ENCODE results near the gene SIVA1. TPM values are rescaled to one million over a fixed set of nuclear protein-coding genes. Genes with fewer than 3 reads are reported as not detected.

The SIVA1 gene
- total RNA-seq, 2 donors from 2014 or later: 76.2 to 85.7 TPM

DNA sequence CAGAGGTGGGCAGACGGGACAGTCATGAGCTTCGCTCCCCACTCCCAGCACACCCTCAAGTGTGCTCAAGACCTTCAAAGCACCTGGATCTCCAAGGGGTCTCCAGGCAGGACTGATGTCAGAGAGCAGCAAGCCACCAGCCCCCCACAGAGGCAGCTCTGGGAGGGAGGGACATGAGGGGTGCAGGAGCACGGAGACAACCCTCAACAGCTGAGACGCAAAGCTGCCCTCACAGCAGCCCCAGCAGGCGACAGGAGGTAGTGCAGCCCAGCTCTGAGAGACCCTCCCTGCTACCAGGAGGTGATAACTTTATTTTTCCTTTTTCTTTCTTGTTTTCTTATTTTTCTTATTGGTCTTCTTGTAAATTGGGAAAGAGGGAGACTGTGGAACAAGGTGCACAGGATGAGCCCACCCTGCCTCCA is 17.9 kb downstream of the SIVA1 start:
- no peak for ATAC-seq
- no peaks in the 10 kb centered on the region for H3K9me3 ChIP-seq (ENCODE audit: control insufficient read depth, low read length, poor library complexity, severe bottlenecking)
- DNase-seq: no peak
- no peak overlapping the region for H3K4me3 Mint-ChIP-seq
- H3K27me3 Mint-ChIP-seq: no peaks in the 10 kb centered on the region
- H3K36me3 Mint-ChIP-seq (ENCODE audit: low read depth): peaks cover 3% of the 10 kb centered on the region
- H3K27ac Mint-ChIP-seq: no peak overlapping the region
- no peaks in the 10 kb centered on the region for H3K4me1 Mint-ChIP-seq

DNA sequence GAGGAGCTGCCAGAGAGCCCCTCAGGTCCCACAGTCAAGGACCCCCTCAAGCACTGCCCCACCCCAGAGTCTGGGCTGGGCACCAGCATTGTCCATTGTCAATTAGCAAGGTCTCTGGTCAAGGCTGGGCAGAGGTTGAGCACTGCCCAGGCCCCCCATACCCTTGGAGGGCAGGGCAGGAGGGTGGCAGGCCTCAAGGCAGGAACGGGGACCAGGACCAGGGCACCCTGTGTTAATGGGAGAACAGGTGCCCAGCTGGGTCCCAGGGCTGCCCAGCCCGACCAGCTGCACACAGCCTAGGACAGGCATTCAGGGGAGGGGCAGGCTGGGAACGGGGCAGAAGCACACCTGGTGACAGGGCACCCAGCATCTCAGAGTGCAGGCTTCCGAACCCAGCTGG is 18.4 kb downstream of the SIVA1 start:
- H3K27ac Mint-ChIP-seq: peak overlapping the region; percentile 63
- no peak for ATAC-seq

DNA sequence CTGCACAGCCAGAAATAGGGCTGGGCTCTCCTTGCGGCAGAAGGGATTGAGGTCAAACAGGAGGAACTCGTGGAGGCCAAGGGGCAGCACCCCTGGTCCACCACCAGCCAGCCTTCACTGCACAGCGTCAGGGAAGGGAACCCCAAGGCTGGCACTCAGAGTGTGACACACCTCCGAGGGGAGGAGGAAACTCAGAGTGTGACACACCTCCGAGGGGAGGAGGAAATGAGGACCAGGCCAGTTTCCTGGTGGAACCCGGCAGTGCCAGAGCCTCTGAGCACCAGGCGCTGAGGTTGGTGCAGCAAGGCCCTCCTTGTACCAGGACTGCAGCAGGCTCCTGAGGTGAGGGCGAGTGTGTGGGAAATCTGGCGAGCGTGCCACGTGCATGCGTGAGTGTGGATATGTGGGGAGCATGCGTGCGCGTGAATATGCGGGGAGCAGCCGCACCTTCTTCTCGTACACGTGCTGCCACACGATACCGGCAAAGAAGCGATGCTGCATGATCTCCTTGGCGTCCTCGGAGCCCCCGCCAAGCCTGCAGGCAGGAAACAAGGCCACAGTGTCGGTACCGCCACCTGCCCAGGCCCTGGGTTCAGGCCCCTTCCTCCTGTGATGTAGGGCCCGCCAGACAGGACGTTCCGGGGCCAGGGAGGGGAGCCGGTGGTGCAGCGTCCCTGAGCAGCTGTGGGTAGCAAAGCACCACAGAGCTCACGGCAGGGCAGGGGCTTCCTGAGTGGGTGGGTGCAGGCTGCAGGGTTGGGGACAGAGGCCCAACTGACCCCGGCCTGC is 19.2 kb downstream of the SIVA1 start:
- H3K36me3 Mint-ChIP-seq (ENCODE audit: low read depth): peaks cover 3% of the 10 kb centered on the region
- H3K27ac Mint-ChIP-seq: peak overlapping the region; percentile 63
- no peak for ATAC-seq

More for the DNA sequence above, 18.4 kb downstream of the SIVA1 start:
- H3K4me3 Mint-ChIP-seq: no peak overlapping the region
- DNase-seq: no peak
- no peaks in the 10 kb centered on the region for H3K27me3 Mint-ChIP-seq
- no peaks in the 10 kb centered on the region for H3K9me3 ChIP-seq (ENCODE audit: control insufficient read depth, low read length, poor library complexity, severe bottlenecking)
- H3K36me3 Mint-ChIP-seq (ENCODE audit: low read depth): peaks cover 3% of the 10 kb centered on the region
- H3K4me1 Mint-ChIP-seq: no peaks in the 10 kb centered on the region

DNA sequence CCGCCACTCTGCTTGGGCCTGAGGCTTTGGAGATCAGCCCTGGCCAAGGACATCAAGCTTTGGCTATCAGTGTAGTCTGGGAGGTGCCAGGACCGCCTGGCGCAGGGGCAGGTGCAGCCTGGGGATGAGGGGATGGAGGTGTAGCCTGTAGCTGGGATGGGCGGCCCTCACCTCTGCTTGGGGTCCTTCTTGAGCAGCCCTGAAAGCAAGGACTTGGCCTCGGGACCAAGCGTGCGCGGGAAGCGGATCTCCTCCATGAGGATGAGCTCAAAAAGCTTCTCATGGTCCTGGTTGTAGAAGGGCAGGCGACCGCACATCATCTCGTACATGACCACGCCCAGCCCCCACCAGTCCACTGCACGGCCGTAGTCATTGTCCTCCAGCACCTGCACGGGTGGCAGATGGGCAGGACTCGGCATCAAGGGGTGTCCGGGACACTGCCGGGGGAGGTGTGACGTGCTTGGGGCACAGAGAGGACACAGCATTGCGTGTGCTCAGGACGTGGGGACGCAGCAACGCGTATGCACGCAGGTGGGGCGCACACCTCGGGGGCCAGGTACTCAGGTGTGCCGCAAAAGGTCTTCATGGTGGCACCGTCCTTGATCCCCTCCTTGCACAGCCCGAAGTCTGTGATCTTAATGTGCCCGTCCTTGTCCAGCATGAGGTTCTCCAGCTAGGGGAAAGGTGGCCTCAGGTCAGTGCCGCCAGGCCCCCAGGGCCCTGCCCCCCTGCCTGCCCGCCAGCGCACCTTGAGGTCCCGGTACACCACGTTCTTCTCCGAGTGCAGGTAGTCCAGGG is 20.0 kb downstream of the SIVA1 start:
- Mint-ChIP-seq H3K27me3 (no peaks in the 10 kb centered on the region), H3K4me1 (peaks cover 2% of the 10 kb centered on the region)
- ATAC-seq: no peak

More for the DNA sequence above, 19.2 kb downstream of the SIVA1 start:
- Mint-ChIP-seq H3K4me1 (peaks cover 2% of the 10 kb centered on the region), H3K4me3 (peak overlapping the region; percentile 7), H3K27me3 (no peaks in the 10 kb centered on the region)
- no peaks in the 10 kb centered on the region for H3K9me3 ChIP-seq (ENCODE audit: control insufficient read depth, low read length, poor library complexity, severe bottlenecking)
- no peak for DNase-seq

DNA sequence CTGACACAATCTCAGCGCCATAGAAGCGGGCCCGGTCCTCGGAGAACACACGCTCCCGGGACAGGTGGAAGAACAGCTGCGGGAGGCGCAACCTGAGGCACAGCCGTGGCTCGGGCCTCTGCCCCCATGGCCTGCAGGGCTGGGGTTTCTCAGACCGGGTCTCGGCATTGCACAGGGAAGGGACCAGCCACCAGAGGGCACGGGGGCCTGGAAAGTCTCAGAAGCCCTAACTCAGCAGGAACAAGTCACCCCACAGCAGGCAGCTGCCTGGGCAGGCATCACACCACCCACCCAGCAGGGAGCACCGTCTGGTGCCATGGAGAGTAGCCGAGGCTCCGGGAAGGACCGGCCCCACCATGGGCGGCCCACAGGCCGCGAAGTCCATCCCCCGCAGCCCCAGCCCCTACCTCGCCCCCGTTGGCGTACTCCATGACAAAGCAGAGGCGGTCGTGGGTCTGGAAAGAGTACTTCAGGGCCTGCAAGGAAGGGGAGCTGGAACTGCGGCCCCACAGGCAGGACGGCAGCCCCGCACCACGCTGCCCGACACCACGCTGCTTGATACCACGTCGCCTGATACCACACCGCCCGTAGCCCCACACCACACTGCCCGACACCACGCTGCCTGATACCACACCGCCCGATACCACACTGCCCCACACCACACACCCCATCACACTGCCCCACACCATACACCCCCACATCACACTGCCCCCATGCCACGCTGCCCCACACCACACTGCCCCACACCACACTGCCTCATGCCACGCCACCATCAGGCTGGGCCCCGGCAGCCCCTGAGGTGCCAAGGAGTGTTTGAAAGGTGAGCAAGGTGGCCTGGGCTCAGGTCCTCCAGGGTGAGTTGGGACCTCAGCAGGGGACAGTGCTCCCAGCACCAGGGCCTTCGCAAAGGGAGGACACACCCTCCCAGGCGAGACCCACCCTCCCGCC is 20.8 kb downstream of the SIVA1 start:
- Mint-ChIP-seq H3K4me1 (peaks cover 2% of the 10 kb centered on the region), H3K4me3 (no peak overlapping the region), H3K36me3 (ENCODE audit: low read depth) (peaks cover 3% of the 10 kb centered on the region), H3K27me3 (no peaks in the 10 kb centered on the region), H3K27ac (no peak overlapping the region)
- no peaks in the 10 kb centered on the region for H3K9me3 ChIP-seq (ENCODE audit: control insufficient read depth, low read length, poor library complexity, severe bottlenecking)
- ATAC-seq: no peak
- DNase-seq: no peak

More for the DNA sequence above, 20.0 kb downstream of the SIVA1 start:
- no peak overlapping the region for H3K27ac Mint-ChIP-seq
- H3K4me3 Mint-ChIP-seq: no peak overlapping the region
- H3K9me3 ChIP-seq (ENCODE audit: control insufficient read depth, low read length, poor library complexity, severe bottlenecking): no peaks in the 10 kb centered on the region
- no peak for DNase-seq
- H3K36me3 Mint-ChIP-seq (ENCODE audit: low read depth): peaks cover 3% of the 10 kb centered on the region

DNA sequence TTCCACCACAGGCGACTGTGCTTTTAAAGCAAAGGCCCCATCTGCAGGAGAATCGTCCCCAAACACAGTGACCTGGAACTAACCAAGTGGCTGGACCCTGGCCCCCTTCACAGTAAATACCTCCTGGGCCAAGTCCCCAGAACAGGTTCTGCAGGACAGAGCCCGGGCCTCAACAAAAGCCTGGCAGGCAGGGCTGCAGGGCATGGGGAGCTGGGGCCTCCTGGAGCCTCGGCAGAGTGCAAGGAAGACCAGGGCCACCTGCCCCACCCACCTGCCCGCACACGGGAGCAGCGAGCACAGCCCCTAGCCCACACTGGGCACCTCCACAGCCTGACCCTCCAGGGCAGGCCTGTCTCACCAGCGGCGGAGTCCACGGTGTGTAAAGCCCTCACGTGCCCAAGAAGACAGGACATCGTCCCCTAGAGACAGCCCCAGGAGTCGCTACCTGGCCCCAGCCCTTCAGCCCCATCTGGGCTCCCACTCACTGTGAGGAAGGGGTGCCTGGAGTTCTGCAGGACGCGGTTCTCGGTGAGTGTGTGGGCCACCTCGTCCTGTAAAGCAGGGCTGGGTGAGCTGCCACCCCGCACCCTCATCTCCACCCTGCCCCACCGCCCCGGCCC is 21.6 kb downstream of the SIVA1 start:
- no peaks in the 10 kb centered on the region for H3K27me3 Mint-ChIP-seq

DNA sequence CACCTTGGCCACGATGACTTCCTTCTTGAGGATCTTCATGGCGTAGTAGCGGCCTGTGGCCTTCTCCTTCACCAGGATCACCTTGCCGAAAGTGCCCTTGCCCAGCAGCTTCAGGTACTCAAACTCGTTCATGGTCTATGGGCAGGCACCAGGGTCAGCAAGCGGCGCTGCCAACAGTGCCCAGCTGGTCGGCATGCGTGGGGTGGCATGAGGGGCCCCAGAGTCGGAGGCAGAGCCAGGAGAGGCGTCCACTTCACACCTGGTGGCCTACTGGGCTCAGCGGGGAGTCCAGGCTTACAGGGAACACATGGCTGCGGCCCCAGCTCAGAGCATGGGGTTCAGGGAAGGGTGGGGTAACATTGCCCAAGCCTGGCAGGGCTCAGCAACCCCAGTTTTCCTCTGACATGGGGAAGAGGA is 22.1 kb downstream of the SIVA1 start:
- Mint-ChIP-seq H3K27ac (no peak overlapping the region), H3K36me3 (ENCODE audit: low read depth) (peaks cover 3% of the 10 kb centered on the region), H3K27me3 (no peaks in the 10 kb centered on the region), H3K4me3 (no peak overlapping the region), H3K4me1 (peaks cover 2% of the 10 kb centered on the region)
- no peaks in the 10 kb centered on the region for H3K9me3 ChIP-seq (ENCODE audit: control insufficient read depth, low read length, poor library complexity, severe bottlenecking)
- DNase-seq (no peak), ATAC-seq (no peak)

More for the DNA sequence above, 21.6 kb downstream of the SIVA1 start:
- ATAC-seq: no peak
- H3K27ac Mint-ChIP-seq: no peak overlapping the region
- H3K4me3 Mint-ChIP-seq: no peak overlapping the region
- DNase-seq: no peak
- peaks cover 3% of the 10 kb centered on the region for H3K36me3 Mint-ChIP-seq (ENCODE audit: low read depth)
- no peaks in the 10 kb centered on the region for H3K9me3 ChIP-seq (ENCODE audit: control insufficient read depth, low read length, poor library complexity, severe bottlenecking)
- peaks cover 2% of the 10 kb centered on the region for H3K4me1 Mint-ChIP-seq

DNA sequence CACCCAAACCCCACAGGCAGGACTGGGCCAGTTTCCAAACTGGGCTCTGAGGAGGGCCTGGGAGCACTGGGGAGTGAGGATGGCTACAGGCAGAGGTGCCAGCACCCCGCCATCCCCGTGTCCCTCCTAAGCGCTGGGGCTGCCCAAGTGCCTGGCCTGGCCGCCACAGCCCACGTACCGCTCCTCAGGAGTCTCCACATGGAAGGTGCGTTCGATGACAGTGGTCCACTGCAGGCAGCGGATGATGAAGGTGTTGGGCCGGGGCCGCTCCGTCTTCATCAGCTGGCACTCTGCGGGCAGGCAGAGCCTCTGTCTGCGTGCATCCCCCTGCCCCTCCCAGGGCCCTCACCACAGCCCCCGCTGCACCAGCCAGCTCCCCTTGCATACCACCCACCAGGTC is 23.5 kb downstream of the SIVA1 start:
- Mint-ChIP-seq H3K36me3 (ENCODE audit: low read depth) (peaks cover 3% of the 10 kb centered on the region), H3K27me3 (no peaks in the 10 kb centered on the region), H3K27ac (no peak overlapping the region), H3K4me3 (no peak overlapping the region), H3K4me1 (peaks cover 2% of the 10 kb centered on the region)
- ATAC-seq: no peak
- no peaks in the 10 kb centered on the region for H3K9me3 ChIP-seq (ENCODE audit: control insufficient read depth, low read length, poor library complexity, severe bottlenecking)
- DNase-seq: no peak

DNA sequence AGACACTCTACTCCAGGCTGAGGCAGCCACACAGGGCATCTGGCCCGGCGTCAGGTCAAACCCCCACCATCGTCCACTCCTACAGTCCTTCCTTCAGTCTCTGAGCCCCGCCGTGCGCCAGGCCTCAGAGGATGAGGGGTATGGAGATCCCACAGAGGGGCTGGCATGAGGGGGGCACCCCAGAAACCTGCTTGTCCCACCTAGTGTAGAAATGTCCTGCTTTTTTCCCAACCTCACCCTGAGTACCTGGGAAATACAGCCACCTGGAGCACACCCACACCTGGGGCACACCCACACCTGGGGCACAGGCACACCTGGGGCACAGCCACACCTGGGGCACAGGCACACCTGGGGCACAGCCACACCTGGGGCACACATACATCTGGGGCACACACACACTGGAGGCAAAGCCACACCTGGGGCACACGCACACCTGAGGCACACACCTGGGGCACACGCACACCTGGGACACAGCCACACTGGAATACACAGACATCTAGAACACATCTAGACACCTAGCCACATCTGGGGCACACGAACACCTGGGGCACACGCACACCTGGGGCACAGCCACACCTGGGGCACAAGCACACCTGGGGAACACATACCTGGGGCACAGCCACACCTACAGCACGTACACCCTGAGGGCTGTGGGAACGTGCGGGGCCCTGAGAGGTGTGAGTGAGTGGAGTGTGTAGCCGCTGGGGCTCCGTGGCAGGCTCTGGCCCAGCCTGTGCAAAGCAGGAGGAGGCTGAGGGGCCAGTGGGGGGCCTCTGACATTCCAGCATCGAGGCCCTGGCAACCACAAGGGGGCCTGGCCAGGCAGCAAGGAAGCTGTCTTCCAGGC is 24.2 kb downstream of the SIVA1 start:
- Mint-ChIP-seq H3K36me3 (ENCODE audit: low read depth) (no peaks in the 10 kb centered on the region), H3K27ac (no peak overlapping the region), H3K4me3 (no peak overlapping the region), H3K27me3 (no peaks in the 10 kb centered on the region), H3K4me1 (peaks cover 2% of the 10 kb centered on the region)
- H3K9me3 ChIP-seq (ENCODE audit: control insufficient read depth, low read length, poor library complexity, severe bottlenecking): no peaks in the 10 kb centered on the region
- ATAC-seq (no peak), DNase-seq (no peak)

DNA sequence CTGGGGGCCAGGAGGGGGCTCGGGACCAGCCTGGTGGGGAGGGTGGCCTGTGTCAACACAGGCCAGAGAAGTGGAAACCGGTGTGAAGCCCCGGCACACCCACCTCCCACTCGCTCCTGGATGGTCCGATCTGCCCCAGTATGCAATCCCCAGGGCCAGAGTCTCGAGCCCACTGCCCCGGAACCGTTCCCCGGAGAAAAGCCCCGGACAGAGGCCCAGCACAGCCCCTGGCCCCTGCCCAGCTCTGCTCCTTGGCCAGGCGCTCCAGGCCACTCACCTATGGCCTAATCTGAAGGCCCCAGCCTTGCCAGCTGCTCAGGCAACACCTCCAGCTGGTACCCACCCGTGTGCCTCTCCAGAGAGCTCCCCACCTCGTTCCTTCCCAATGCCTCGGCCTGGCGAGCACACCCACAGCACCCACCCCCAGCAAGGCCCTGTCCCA is 24.9 kb downstream of the SIVA1 start:
- no peak for ATAC-seq
- no peak overlapping the region for H3K27ac Mint-ChIP-seq
- H3K4me1 Mint-ChIP-seq: peaks cover 2% of the 10 kb centered on the region
- no peaks in the 10 kb centered on the region for H3K9me3 ChIP-seq (ENCODE audit: control insufficient read depth, low read length, poor library complexity, severe bottlenecking)
- no peak overlapping the region for H3K4me3 Mint-ChIP-seq
- no peak for DNase-seq
- no peaks in the 10 kb centered on the region for H3K36me3 Mint-ChIP-seq (ENCODE audit: low read depth)
- no peaks in the 10 kb centered on the region for H3K27me3 Mint-ChIP-seq

DNA sequence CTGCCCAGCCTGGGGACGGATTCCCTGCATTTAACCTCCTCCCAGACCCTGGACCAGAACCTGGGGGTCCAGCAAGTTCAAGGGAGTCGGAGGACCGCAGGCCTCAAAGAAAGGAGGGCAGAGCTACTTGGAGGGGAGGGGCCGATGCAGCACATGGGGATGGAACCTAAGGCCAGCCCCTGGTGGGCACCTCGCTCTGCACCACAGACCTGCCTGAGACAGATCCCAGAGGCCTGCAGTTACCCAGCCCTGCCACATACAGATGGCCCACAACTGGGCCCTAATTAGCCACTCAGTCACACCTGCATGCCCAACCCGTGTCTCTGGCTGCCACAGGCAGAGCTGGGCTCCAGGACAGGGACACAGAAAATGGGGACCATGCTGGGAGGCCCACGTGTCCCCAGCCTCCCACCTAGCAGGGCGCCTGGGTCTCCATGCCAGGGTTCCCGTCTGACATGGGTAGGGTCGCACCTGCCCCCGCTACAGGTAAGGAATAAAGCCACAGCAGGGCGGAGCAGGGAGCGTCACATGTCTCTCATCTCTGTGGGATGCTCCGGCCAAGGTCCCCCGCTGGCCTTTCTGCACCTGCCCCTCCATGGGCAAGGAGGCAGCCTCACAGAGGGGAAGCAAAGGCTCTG is 25.9 kb downstream of the SIVA1 start:
- H3K9me3 ChIP-seq (ENCODE audit: control insufficient read depth, low read length, poor library complexity, severe bottlenecking): no peaks in the 10 kb centered on the region
- H3K4me1 Mint-ChIP-seq: peaks cover 2% of the 10 kb centered on the region
- no peak for DNase-seq
- H3K27me3 Mint-ChIP-seq: no peaks in the 10 kb centered on the region
- ATAC-seq: no peak
- H3K36me3 Mint-ChIP-seq (ENCODE audit: low read depth): no peaks in the 10 kb centered on the region
- no peak overlapping the region for H3K27ac Mint-ChIP-seq
- no peak overlapping the region for H3K4me3 Mint-ChIP-seq

All from T-helper 17 cell (primary cell).